Naive thymus-derived CD8-positive, alpha-beta T cell (primary cell): Measurements from ENCODE around the gene ELOVL5. TPM values are rescaled to one million over a fixed set of nuclear protein-coding genes. Genes with fewer than 3 reads are reported as not detected.
A peak's percentile ranks its signal among the peaks of the same experiment; 100 is the strongest.

Experiments used
- ATAC-seq, 2 donors: fragments of 150-1000 bp; cut with Tn5 transposase in 1 of 2; sonication (Bioruptor Pico), chemical (Tn5 transposase) in 1 of 2; 1 replicate in 1 of 2; 2 replicates in 1 of 2; pipeline ENCODE4 v1.10.0; 2021; ENCODE audit warnings: mild to moderate bottlenecking in 2 of 2, moderate library complexity in 2 of 2
- POLR2A ChIA-PET: fragments of 350-600 bp; sonication (Branson Sonifier 250); formaldehyde crosslinking; loops from one replicate; lab custom pipeline; 2021; ENCODE audit warnings: antibody characterized with exemption; lab: Charles Lee
- DNase-seq, 10 donors: peaks; one replicate each; pipeline versions ENCODE4 v3.0.0 to v3.0.0-alpha.2; 2020 to 2022
- H3K27ac Mint-ChIP-seq, 10 donors: one replicate each; pipeline ENCODE4 v1.8.0; 2020 to 2022; ENCODE audit warnings: mild to moderate bottlenecking in 10 of 10, mixed read lengths in 10 of 10, moderate library complexity in 4 of 10, inconsistent platforms in 1 of 10
- H3K27me3 Mint-ChIP-seq, 5 donors: one replicate each; pipeline ENCODE4 v1.8.0; 2021 to 2022; ENCODE audit warnings: mixed read lengths in 5 of 5
- H3K36me3 Mint-ChIP-seq, 3 donors: one replicate each; pipeline ENCODE4 v1.8.0; 2020 to 2022; ENCODE audit warnings: mixed read lengths in 3 of 3, mild to moderate bottlenecking in 2 of 3, inconsistent platforms in 1 of 3
- H3K4me1 Mint-ChIP-seq, 4 donors: one replicate each; pipeline ENCODE4 v1.8.0; 2021 to 2022; ENCODE audit warnings: mixed read lengths in 4 of 4
- H3K4me3 Mint-ChIP-seq, 10 donors: one replicate each; pipeline ENCODE4 v1.8.0; 2020 to 2022; ENCODE audit warnings: mild to moderate bottlenecking in 10 of 10, mixed read lengths in 10 of 10, moderate library complexity in 6 of 10, inconsistent platforms in 1 of 10
- H3K9me3 Mint-ChIP-seq, 9 donors: one replicate each; pipeline ENCODE4 v1.8.0; 2020 to 2022; ENCODE audit warnings: mixed read lengths in 9 of 9, mild to moderate bottlenecking in 3 of 9, inconsistent platforms in 1 of 9, moderate library complexity in 1 of 9
- polyA plus RNA-seq, 3 donors: library from polyadenylated mRNA; unstranded; fragments of 300-500 nt; fragmentation: Illumina TruSeq; gene quantifications; one replicate each; pipeline ENCODE4 v1.2.3, GENCODE V29; 2021
- total RNA-seq, 8 experiments: library from RNA in 2 of 8; stranded (reverse) in 2 of 8; gene quantifications; one replicate each; pipeline ENCODE4 v1.2.3 and lab custom pipeline; 2021 to 2026

The ELOVL5 gene
- total and polyA plus RNA-seq, 5 experiments from 2014 or later, result 32.5 to 67.4 (median 38.1) TPM

DNA sequence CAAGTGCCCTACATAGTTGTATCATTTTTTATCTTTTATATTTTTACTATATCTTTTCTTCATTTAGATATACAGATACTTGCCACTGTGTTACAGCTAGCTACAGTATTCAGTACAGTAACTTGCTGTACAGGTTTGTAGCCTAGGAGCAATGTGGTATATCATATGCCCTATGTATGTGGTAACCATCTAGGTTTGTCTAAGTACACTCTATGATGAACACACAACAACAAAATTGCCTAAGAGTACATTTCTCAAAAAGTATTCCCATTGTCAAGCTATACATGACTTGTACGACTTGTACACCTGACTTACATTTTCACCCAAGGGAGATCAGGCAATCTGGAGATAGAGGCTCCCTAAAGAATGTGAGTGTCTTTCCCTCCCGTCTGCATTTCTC, 8.2 kb downstream of the ELOVL5 start:
- POLR2A ChIA-PET, result interaction anchor here (1.1 to 6.1 kb wide), 3 partner anchors 7 to 39 kb away, joined by 3 to 75 read pairs (median 4); partner anchors contain the start of gene ELOVL5
- Mint-ChIP-seq H3K27me3 (no peaks in the 10 kb centered on the region), H3K9me3 (no peaks in the 10 kb centered on the region), H3K4me3 (peak overlapping the region in 1 of 10 donors; percentile 4), H3K36me3 (peaks cover 0 to 5% (median 0%) of the 10 kb centered on the region in 3 donors), H3K27ac (peak overlapping the region in 5 of 10 donors; percentile 15 to 84 (median 44)), H3K4me1 (peaks cover 51 to 98% (median 91%) of the 10 kb centered on the region in 4 donors)
- no peak for DNase-seq
- ATAC-seq, result no peak

DNA sequence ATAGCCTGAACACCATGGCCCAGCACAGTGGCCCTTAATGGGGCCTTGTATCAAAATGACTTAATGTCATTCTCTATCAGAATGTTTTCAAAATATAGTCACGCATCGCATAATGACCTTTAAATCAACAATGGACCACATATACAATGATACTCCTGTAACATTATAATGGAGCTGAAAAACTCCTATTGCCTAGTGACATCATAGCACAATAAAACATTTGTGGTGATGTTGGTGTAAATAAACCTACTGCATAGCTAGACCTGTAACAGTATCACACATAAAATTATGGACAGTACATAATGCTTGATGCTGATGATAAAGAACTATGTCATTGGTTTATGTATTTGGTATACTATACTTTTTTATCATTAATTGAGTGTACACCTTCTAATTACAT, 9.3 kb downstream of the ELOVL5 start:
- POLR2A ChIA-PET, result interaction anchor here (1.1 to 6.1 kb wide), 3 partner anchors 8 to 38 kb away, joined by 3 to 75 read pairs (median 4); partner anchors contain the start of gene ELOVL5
- Mint-ChIP-seq H3K27me3 (no peaks in the 10 kb centered on the region), H3K9me3 (no peaks in the 10 kb centered on the region), H3K4me1 (peaks cover 56 to 98% (median 91%) of the 10 kb centered on the region in 4 donors), H3K27ac (peak overlapping the region in 8 of 10 donors; percentile 44 to 100 (median 85)), H3K4me3 (peak overlapping the region in 1 of 10 donors; percentile 20), H3K36me3 (peaks cover 0 to 3% (median 0%) of the 10 kb centered on the region in 3 donors)
- DNase-seq, result no peak
- ATAC-seq, result no peak

DNA sequence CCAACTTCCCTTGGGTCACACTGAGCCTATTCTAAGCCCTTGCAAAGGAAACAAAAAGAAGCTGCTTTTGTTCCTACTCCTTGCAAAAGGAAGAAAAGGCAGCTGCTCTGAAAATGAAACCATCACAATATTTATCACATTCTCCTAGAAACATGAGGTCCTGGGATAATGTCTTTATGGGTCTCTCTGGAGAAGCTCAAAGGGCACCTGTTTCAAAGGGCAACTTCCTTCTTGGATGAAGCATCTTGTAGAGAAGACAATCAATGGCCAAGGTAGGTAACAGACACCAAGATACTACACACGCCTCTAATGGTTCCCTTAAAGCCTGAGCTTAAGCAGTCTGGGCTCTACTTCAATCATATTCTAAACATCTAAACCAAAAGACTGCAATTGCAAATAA, 10.4 kb downstream of the ELOVL5 start:
- Mint-ChIP-seq H3K4me3 (peak overlapping the region in 4 of 10 donors; percentile 3 to 91 (median 30)), H3K4me1 (peaks cover 52 to 97% (median 89%) of the 10 kb centered on the region in 4 donors), H3K27me3 (no peaks in the 10 kb centered on the region), H3K27ac (peak overlapping the region; percentile 90 to 100 (median 100)), H3K36me3 (peaks cover 0 to 3% (median 0%) of the 10 kb centered on the region in 3 donors), H3K9me3 (no peaks in the 10 kb centered on the region)
- no peak for ATAC-seq
- POLR2A ChIA-PET, result interaction anchor here (1.8 to 6.1 kb wide), 4 partner anchors 9 to 22 kb away, joined by 4 to 75 read pairs (median 12); partner anchors contain the start of gene ELOVL5
- no peak for DNase-seq

DNA sequence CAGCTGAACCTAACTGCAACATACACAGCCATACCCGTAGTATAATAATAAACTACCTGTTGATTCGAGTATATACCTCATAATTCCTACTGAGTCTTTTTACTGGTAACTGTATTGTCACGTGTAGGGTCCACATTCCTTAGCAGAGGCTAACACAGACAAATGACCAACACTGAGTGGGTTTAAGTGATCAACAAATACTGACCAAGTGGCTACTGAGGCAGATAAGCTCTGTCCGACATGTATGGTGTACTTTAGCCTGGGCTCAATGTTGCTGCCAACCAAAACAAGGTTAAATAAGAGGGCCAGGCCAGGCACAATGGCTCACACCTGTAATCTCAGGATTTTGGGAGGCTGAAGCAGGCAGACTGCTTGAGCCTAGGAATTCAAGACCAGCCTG, 12.7 kb downstream of the ELOVL5 start:
- POLR2A ChIA-PET, result interaction anchor here (0.8 to 6.1 kb wide), 8 partner anchors 9 to 48 kb away, joined by 3 to 75 read pairs (median 8); partner anchors contain the start of gene ELOVL5
- H3K9me3 Mint-ChIP-seq, result no peaks in the 10 kb centered on the region
- no peaks in the 10 kb centered on the region for H3K27me3 Mint-ChIP-seq

DNA sequence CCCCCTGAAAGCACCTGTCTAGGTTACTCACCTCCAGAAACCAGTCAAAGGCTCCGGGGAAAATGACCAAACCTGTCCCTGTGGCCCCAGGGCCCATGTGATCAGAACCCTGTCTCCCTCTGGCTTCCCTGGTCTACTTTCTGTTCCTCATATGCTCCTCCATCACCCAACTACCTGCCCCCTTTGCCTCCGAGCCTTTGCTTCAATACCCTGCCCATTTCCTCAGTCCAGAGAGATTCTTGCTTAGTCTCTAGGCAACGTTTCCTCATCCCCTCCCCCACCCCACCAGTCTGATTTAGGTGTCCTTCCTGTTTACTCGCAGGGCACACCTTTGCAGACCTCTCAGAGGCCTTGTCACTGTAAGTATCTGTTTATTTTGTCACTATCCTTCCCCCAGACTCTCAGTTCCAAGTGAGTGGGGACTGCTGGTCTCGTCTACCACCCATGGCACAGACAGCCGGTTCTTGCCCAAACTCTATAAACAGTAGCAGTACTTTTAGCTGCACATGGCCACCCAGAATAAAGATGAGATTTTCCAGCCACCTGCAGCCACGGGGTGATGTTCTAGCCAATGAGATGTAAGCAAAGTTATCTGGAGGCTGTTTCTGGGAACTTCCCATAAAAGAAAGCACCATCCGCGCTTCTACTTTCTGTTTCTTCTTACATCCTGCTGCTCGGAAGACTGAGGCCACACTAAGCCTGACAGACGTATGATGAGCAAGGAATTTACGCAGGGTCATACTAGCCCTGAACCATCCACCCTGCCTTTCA, 13.3 kb downstream of the ELOVL5 start:
- peak overlapping the region; percentile 84 to 99 (median 90) for H3K4me3 Mint-ChIP-seq
- H3K36me3 Mint-ChIP-seq, result peaks cover 0 to 2% (median 0%) of the 10 kb centered on the region in 3 donors
- POLR2A ChIA-PET, result interaction anchor here (0.8 to 6.1 kb wide), 8 partner anchors 9 to 48 kb away, joined by 3 to 75 read pairs (median 8); partner anchors contain the start of gene ELOVL5
- H3K27me3 Mint-ChIP-seq, result no peaks in the 10 kb centered on the region
- DNase-seq (peak; percentile 28 to 89 (median 72)), ATAC-seq (peak; percentile 73 to 85)
- H3K9me3 Mint-ChIP-seq, result no peaks in the 10 kb centered on the region
- peaks cover 43 to 96% (median 89%) of the 10 kb centered on the region in 4 donors for H3K4me1 Mint-ChIP-seq
- peak overlapping the region; percentile 96 to 100 (median 100) for H3K27ac Mint-ChIP-seq

More for the DNA sequence above, 12.7 kb downstream of the ELOVL5 start:
- ATAC-seq, result no peak
- no peak for DNase-seq
- H3K4me1 Mint-ChIP-seq, result peaks cover 48 to 96% (median 90%) of the 10 kb centered on the region in 4 donors
- H3K27ac Mint-ChIP-seq, result peak overlapping the region; percentile 96 to 100 (median 100)
- H3K4me3 Mint-ChIP-seq, result peak overlapping the region; percentile 84 to 99 (median 90)
- H3K36me3 Mint-ChIP-seq, result no peaks in the 10 kb centered on the region

GRCh38 chr6:53333439-53334408, 15.0 kb downstream of the ELOVL5 start:
- ATAC-seq (no peak), DNase-seq (no peak)
- H3K27ac Mint-ChIP-seq, result peak overlapping the region; percentile 92 to 100 (median 98)
- no peaks in the 10 kb centered on the region for H3K9me3 Mint-ChIP-seq
- H3K36me3 Mint-ChIP-seq, result peaks cover 0 to 2% (median 0%) of the 10 kb centered on the region in 3 donors
- H3K4me3 Mint-ChIP-seq, result peak overlapping the region; percentile 2 to 91 (median 55)
- peaks cover 43 to 83% (median 79%) of the 10 kb centered on the region in 4 donors for H3K4me1 Mint-ChIP-seq
- POLR2A ChIA-PET, result no interaction called here
- no peaks in the 10 kb centered on the region for H3K27me3 Mint-ChIP-seq

GRCh38 chr6:53331678-53332077, 17.1 kb downstream of the ELOVL5 start:
- Mint-ChIP-seq H3K36me3 (peaks cover 0 to 6% (median 0%) of the 10 kb centered on the region in 3 donors), H3K4me3 (peak overlapping the region in 4 of 10 donors; percentile 0 to 78 (median 47)), H3K4me1 (peaks cover 37 to 83% (median 78%) of the 10 kb centered on the region in 4 donors), H3K9me3 (no peaks in the 10 kb centered on the region), H3K27ac (peak overlapping the region; percentile 29 to 100 (median 91)), H3K27me3 (no peaks in the 10 kb centered on the region)
- ATAC-seq (no peak), DNase-seq (no peak)
- POLR2A ChIA-PET, result interaction anchor here (1.5 to 1.9 kb wide), 2 partner anchors 10 to 16 kb away, joined by 4 read pairs; no protein-coding TSS in a partner anchor

- no peak overlapping the region for H3K27ac Mint-ChIP-seq
- peaks cover 40 to 83% (median 78%) of the 10 kb centered on the region in 4 donors for H3K4me1 Mint-ChIP-seq
Measured at GRCh38 chr6:53330137-53330536, 18.6 kb downstream of the ELOVL5 start.

GRCh38 chr6:53328375-53328774, 20.4 kb downstream of the ELOVL5 start:
- Mint-ChIP-seq H3K9me3 (no peaks in the 10 kb centered on the region), H3K4me3 (no peak overlapping the region), H3K27me3 (no peaks in the 10 kb centered on the region), H3K4me1 (peaks cover 30 to 78% (median 67%) of the 10 kb centered on the region in 4 donors), H3K27ac (peak overlapping the region in 3 of 10 donors; percentile 1 to 73 (median 6)), H3K36me3 (peaks cover 0 to 6% (median 2%) of the 10 kb centered on the region in 3 donors)
- POLR2A ChIA-PET, result interaction anchor here (1.1 kb wide), 1 partner anchor 25 kb away, joined by 3 read pairs; no protein-coding TSS in a partner anchor
- ATAC-seq, result no peak
- DNase-seq, result no peak

More at GRCh38 chr6:53330137-53330536, 18.6 kb downstream of the ELOVL5 start:
- Mint-ChIP-seq H3K4me3 (no peak overlapping the region), H3K36me3 (peaks cover 0 to 6% (median 0%) of the 10 kb centered on the region in 3 donors), H3K9me3 (no peaks in the 10 kb centered on the region), H3K27me3 (no peaks in the 10 kb centered on the region)
- no peak for ATAC-seq
- POLR2A ChIA-PET, result interaction anchor here (1.5 to 1.9 kb wide), 2 partner anchors 8 to 18 kb away, joined by 4 read pairs; no protein-coding TSS in a partner anchor
- no peak for DNase-seq

DNA sequence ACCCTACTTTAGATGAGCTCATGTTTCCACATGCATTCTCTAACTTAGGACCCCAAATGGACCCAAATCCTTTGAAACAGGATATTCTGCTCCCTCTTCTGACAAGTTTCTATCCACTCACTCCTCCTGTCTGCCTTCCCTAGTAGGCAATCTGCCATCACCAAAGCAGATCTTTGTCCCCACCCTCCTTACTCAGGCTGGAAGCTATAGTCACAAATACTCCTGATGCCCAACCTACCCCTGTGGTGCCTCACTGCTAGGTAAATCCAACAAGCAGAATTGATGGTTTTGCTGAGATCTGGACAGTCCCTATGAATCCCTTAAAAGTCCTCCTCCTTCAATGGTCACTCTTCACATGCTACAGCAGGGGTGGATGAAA, 21.7 kb downstream of the ELOVL5 start:
- ATAC-seq, result no peak
- Mint-ChIP-seq H3K9me3 (no peaks in the 10 kb centered on the region), H3K27ac (peak overlapping the region in 8 of 10 donors; percentile 6 to 92 (median 62)), H3K4me1 (peaks cover 27 to 78% (median 67%) of the 10 kb centered on the region in 4 donors), H3K27me3 (no peaks in the 10 kb centered on the region), H3K36me3 (peaks cover 0 to 6% (median 2%) of the 10 kb centered on the region in 3 donors), H3K4me3 (no peak overlapping the region)
- POLR2A ChIA-PET, result no interaction called here
- no peak for DNase-seq

DNA sequence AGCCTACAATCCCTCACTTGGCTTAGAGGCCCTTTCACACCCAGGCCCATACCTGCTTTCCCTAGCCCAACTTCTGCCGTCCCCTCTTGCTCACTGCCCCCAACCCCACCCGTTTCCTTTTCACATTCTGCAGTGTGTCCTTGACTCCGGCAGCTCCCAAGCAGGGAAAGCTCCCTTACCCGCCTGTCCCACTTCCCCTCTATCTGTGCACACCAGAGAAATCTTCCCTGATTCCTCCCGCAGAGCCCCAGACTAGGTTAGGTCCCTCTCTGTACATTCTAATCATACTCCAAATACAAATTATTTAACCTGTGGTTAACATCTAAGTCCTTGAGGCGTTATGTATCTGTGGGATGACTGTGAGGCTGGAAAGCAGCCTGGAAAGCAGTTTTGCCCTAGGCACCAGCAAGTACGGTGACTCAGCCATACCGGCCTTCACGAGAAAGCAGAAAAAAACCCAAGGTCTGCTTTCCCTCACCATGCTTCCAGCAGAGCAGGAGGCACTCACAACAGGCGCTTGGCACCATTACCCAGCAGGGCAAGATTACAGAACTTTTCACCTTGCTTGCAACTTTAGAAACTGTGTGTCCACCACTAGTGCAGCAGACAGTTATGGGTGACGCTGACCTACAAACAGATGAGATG, 22.3 kb downstream of the ELOVL5 start:
- H3K9me3 Mint-ChIP-seq, result no peaks in the 10 kb centered on the region
- peaks cover 25 to 77% (median 64%) of the 10 kb centered on the region in 4 donors for H3K4me1 Mint-ChIP-seq
- H3K4me3 Mint-ChIP-seq, result peak overlapping the region in 1 of 10 donors; percentile 3
- H3K27me3 Mint-ChIP-seq, result no peaks in the 10 kb centered on the region
- ATAC-seq (no peak), DNase-seq (no peak)
- POLR2A ChIA-PET, result no interaction called here
- H3K36me3 Mint-ChIP-seq, result peaks cover 0 to 6% (median 2%) of the 10 kb centered on the region in 3 donors
- H3K27ac Mint-ChIP-seq, result peak overlapping the region in 4 of 10 donors; percentile 22 to 77 (median 56)
